ENCODE data around the gene USP32.

DNA sequence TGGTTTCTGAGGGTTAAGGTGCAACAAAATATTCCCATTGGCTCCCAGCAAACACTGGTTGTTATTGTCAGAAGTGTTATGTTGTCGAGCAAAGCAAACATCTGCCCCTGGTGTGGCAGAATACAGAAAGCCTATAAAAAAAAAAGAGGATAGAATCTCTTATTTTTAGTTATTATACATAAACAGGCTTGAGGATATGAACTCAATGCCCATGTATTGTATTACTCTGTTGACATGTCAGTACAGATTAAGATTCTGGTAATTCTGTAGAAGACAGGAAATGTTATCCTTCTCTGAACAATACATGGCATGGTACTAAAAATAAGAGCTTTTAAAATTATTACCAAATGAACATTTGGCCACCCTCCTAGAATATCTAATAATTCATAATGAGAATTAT lies 168.5 kb downstream of the USP32 start:
- TF ChIP-seq POLR2AphosphoS5 (IDR thresholded peaks at IDR 0.05; ENCODE audit: low read depth, low read length) (no peak), KDM1A (IDR thresholded peaks at IDR 0.05; ENCODE audit: borderline replicate concordance, low read length) (no peak), SIN3A (conservative IDR thresholded peaks at IDR 0.05 in 1 of 2, IDR thresholded peaks at IDR 0.05 in 1 of 2; ENCODE audit: low read depth in 1 of 2, low read length in 2 of 2) (no peak), POLR2A (IDR thresholded peaks at IDR 0.05; ENCODE audit: control extremely low read depth in 1 of 2, low read depth in 2 of 2, low read length in 2 of 2) (no peak), ZNF274 (IDR thresholded peaks at IDR 0.05; ENCODE audit: borderline replicate concordance, extremely low read depth, low read length) (no peak), SP2 (IDR thresholded peaks at IDR 0.05; ENCODE audit: low read length) (no peak), EZH2 (IDR thresholded peaks at IDR 0.05; ENCODE audit: low read depth, low read length, severe bottlenecking) (no peak), YY1 (IDR thresholded peaks at IDR 0.05; ENCODE audit: low read depth, low read length) (no peak), TAF7 (optimal IDR thresholded peaks at IDR 0.05; ENCODE audit: borderline replicate concordance, low read depth, low read length) (no peak)
- TF ChIP-seq, protein P1, sequence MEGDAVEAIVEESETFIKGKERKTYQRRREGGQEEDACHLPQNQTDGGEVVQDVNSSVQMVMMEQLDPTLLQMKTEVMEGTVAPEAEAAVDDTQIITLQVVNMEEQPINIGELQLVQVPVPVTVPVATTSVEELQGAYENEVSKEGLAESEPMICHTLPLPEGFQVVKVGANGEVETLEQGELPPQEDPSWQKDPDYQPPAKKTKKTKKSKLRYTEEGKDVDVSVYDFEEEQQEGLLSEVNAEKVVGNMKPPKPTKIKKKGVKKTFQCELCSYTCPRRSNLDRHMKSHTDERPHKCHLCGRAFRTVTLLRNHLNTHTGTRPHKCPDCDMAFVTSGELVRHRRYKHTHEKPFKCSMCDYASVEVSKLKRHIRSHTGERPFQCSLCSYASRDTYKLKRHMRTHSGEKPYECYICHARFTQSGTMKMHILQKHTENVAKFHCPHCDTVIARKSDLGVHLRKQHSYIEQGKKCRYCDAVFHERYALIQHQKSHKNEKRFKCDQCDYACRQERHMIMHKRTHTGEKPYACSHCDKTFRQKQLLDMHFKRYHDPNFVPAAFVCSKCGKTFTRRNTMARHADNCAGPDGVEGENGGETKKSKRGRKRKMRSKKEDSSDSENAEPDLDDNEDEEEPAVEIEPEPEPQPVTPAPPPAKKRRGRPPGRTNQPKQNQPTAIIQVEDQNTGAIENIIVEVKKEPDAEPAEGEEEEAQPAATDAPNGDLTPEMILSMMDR (IDR thresholded peaks at IDR 0.05; ENCODE audit: control extremely low read depth in 1 of 3, insufficient read depth in 1 of 3, low read depth in 1 of 3, low read length in 3 of 3) = no peak
